Stimulated activated naive CD8-positive, alpha-beta T cell treated with anti-CD3 and anti-CD28 coated beads, Interleukin-15, Interleukin-2, amounts not matched to agents 100 U/mL and 50 U/mL, for 24 hours (primary cell): ENCODE measurements around the gene RETREG1.

Source experiments
- ATAC-seq: fragments of 150-1000 bp; cut with Tn5 transposase; one replicate; pipeline ENCODE4 v1.10.0; 2021
- DNase-seq: peaks from one replicate; pipeline ENCODE4 v3.0.0; 2021

RETREG1 gene

GRCh38 chr5:16582081-16582480 is 34.7 kb downstream of the RETREG1 start:
- DNase-seq (no peak), ATAC-seq (no peak)

DNA sequence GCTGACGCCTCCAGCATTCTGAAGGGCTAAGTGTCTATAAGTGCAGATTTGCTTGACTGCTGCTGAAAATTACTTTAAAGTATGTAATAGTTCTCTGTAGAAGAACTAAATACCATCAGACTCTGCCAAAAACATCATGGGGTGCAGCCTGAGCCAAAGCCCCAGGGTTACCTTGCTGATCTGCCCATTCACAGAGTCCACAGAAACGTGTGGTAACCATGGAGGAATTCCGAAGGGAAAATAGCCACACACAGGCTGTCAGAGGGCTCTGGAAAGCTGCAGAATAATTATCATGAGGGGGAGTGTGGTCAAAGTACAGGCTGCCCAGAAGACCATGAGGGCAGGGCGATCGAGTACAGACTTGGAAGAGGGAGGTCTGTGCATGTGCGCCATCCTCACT is 36.4 kb downstream of the RETREG1 start:
- no peak for ATAC-seq

GRCh38 chr5:16579142-16579847 is 37.5 kb downstream of the RETREG1 start:
- no peak for DNase-seq
- no peak for ATAC-seq

More for the DNA sequence above, 36.4 kb downstream of the RETREG1 start:
- no peak for DNase-seq

- DNase-seq (no peak), ATAC-seq (no peak)
Observed at GRCh38 chr5:16578474-16578883, 38.3 kb downstream of the RETREG1 start.

DNA sequence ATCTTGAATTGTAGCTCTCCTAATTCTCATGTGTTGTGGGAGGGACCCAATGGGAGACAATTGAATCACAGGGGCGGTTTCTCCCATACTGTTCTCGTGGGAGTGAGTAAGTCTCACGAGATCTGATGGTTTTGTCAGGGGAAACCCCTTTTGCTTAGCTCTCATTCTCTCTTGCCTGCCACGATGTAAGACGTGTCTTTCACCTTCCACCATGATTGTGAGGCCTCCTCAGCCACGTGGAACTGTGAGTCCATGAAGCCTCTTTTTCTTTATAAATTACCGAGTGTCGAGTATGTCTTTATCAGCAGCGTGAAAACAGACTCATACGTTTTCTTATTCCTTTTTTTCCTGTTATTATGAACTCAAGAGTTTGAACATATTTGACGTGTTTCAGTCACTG is 39.1 kb downstream of the RETREG1 start:
- ATAC-seq, result no peak

GRCh38 chr5:16574789-16575721 is 41.7 kb downstream of the RETREG1 start:
- DNase-seq (no peak), ATAC-seq (peak; percentile 43)

More for the DNA sequence above, 39.1 kb downstream of the RETREG1 start:
- DNase-seq, result no peak

GRCh38 chr5:16573401-16573800 is 43.4 kb downstream of the RETREG1 start:
- DNase-seq, result no peak
- no peak for ATAC-seq

GRCh38 chr5:16572289-16573015 is 44.3 kb downstream of the RETREG1 start:
- DNase-seq (no peak), ATAC-seq (no peak)

DNA sequence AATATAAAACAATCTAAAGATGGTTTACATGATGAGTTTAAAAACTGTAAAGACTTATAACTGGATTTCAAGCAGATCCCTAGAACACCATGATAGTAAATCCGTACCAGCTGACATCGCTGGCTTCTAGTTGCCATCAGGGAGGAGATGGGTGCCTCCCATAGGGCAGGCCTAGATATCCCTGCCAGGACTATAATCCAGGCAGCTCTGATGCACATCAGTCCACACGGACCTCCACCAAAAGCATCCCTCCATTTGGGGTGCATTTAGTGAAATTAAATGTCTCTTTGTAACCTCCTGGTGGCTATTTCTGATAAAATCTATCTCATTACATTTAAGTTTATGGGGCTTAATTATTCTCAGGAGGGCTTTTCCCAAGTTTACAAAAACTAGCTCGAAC is 45.8 kb downstream of the RETREG1 start:
- ATAC-seq, result no peak
- DNase-seq, result no peak

DNA sequence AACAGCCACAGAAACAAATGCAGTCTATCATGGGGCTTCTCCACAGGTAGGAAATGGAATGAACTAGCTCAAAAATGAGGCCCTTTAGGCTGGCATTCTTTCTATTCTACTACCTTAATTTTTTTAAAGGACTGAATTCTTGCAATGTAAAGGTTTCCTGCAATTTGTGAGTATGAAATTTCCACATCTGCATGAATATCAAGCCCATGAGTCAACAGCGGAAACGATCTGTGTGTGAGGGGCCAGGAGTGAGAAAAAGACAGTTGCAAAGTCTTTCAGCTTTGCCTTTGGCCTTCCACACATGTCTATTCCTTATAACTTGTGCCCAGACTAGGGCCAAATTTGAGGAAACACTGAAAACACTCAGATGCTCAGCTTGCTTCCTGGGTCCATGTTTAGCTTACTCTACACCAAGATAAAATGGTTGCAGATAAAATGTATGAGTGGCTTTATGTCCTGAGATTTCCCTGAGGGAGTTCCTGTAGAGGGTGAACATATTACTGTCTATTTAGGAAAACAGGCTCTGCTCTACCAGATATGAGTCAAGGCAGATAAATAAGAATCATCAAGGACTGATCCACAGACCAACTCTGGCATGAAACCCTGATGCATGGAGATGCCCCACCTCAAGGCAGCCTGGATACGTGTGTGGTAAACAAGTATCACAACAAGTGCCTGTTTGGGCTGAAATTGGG is 46.5 kb downstream of the RETREG1 start:
- DNase-seq (no peak), ATAC-seq (peak; percentile 38)

- no peak for DNase-seq
- no peak for ATAC-seq
Observed at GRCh38 chr5:16568875-16569580, 47.8 kb downstream of the RETREG1 start.

DNA sequence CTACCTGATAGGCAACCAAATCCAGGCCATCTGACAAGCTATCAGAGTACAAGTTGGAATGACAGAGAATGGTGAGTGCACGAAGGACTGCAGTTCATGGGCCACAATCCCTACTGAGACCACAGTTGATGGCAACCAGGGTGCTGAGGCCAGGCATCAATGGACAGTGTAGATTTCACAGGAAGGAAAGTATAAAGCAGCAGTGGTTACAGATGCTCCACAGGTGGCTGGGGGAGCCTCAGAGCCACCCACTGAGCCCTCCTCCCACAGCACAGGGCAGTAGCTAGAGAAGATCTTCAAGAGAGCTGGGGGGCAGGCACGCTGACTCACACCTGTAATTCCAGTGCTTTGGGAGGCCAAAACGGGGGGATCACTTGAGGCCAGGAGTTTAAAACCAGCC is 49.4 kb downstream of the RETREG1 start:
- DNase-seq, result no peak
- no peak for ATAC-seq

GRCh38 chr5:16565118-16565517 is 51.7 kb downstream of the RETREG1 start:
- DNase-seq, result no peak
- no peak for ATAC-seq

DNA sequence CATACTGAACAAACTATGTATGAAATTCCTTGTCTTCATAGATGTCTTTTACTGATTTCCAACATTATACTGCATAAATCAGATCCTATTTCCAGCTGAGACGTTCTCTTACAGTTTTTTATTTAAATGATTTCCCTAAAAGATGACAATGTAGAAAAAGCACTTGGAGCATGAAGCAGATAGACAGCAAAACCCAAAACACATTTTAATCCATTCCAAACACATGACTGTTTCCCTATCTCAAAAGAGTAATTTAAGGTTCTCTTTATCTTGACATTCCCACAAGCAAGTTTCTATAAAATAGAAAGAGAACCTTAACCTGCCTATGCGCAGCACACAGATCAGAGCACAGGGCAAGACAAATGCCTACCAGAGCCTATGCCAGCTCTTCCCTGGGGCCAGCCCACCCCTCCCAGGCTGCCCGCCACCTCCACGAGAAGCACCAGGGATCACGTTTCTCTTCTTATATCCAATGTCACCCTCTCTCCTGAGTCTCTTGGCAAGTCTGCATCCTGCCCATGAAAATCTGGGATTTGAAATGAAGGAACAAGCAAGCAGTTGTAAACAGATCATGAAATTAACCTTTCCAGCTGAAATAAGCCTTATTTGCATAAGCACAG is 52.4 kb downstream of the RETREG1 start:
- no peak for ATAC-seq
- DNase-seq, result no peak

DNA sequence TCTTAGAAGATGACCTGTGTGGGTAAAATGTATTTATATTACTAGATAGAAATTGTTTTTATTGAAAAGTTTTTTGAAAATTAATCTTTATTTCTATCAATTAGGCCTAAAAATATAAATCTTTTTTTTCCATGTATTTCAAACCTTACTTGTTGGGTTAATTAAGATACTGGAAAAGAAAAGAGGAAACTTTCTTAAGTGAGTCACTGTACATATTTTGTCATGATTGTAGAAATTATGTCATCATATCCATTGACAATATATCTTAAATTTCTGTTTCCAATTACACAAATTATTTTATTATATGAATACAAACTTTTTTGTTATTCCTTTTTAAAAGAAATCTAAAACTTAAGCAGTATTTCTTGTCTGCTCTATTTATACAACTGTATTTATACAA is 53.1 kb downstream of the RETREG1 start:
- no peak for DNase-seq
- ATAC-seq, result no peak

DNA sequence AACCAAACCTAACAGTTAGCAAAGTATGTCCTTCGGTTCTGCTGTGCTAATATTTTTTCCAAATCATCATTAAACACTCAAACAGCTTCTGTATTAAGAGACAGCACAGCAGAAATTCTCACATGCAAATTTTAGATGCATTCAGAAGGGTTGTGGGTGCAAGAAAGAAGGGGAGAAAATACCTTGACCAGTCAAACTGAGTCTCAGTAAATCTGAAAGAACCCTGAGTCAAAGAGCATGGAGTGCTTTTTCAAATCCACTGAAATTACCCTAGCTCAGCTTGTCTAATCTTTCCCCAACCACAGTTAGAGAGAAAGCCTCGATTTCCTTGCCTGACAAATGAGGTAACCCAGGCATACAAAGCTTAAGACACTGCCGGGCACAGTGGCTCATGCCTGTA is 55.1 kb downstream of the RETREG1 start:
- ATAC-seq, result peak; percentile 40
- DNase-seq, result no peak

GRCh38 chr5:16559702-16560101 is 57.1 kb downstream of the RETREG1 start:
- DNase-seq (no peak), ATAC-seq (no peak)

DNA sequence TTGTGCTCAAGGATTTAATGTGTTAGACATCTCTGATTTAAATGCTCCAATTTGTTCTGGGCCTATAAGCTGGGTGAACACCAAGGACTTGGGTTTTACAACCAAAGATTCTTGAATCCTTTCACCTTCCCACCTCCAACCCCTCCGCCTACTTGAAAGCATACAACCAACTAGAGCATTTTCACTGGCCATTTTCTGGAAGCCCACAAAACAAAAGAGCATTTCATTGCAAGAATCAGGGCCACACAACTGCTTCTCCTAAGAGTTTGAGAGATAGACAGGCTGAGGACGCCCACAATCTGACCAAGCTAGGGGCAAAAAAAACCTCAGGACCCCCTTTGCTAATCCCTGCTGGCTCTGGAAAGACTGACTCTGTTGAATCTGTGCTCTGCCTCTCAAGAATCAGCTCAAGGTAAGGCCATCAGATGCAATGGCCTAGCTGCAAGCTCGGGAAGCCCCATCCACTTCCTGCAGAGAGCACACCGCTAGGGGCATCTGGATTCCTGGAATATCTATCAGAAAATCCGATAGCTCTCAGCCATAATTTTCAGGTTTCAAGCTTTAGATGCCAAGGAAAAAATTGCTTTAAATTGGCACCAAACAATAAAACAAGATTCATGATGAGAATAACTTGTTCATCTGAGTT is 57.7 kb downstream of the RETREG1 start:
- DNase-seq, result no peak
- no peak for ATAC-seq

GRCh38 chr5:16557477-16557876 is 59.3 kb downstream of the RETREG1 start:
- ATAC-seq, result no peak

GRCh38 chr5:16554110-16554509 is 62.7 kb downstream of the RETREG1 start:
- DNase-seq (no peak), ATAC-seq (no peak)

More at GRCh38 chr5:16557477-16557876, 59.3 kb downstream of the RETREG1 start:
- DNase-seq, result no peak
